ENCODE results near the gene SNAPIN. TPM values are rescaled to one million over a fixed set of nuclear protein-coding genes. Genes with fewer than 3 reads are reported as not detected.

The SNAPIN gene
- total and polyA plus RNA-seq, 9 of the 15 experiments (the other 6 are each of a cell fraction or from before 2014, with no cell fraction given): 11.2 to 43.9 (median 32.3) TPM

DNA sequence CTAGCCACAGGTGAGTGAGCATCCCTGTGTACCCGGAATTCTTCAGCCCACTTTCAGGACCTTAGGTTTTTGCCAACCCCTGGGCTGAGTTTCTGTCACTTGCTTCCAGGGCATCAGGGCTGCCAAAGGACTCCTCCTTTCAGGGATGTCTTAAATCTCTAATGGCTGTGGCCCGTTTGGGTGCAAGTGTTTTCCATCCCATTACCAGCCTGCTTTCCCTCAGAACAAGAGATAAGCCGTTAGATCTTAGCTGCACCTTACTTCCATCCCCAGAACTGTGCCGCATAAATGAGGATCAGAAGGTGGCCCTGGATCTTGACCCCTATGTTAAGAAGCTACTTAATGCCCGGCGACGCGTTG lies 652 bp downstream of the SNAPIN start (continued):
- TF ChIP-seq, protein P1, sequence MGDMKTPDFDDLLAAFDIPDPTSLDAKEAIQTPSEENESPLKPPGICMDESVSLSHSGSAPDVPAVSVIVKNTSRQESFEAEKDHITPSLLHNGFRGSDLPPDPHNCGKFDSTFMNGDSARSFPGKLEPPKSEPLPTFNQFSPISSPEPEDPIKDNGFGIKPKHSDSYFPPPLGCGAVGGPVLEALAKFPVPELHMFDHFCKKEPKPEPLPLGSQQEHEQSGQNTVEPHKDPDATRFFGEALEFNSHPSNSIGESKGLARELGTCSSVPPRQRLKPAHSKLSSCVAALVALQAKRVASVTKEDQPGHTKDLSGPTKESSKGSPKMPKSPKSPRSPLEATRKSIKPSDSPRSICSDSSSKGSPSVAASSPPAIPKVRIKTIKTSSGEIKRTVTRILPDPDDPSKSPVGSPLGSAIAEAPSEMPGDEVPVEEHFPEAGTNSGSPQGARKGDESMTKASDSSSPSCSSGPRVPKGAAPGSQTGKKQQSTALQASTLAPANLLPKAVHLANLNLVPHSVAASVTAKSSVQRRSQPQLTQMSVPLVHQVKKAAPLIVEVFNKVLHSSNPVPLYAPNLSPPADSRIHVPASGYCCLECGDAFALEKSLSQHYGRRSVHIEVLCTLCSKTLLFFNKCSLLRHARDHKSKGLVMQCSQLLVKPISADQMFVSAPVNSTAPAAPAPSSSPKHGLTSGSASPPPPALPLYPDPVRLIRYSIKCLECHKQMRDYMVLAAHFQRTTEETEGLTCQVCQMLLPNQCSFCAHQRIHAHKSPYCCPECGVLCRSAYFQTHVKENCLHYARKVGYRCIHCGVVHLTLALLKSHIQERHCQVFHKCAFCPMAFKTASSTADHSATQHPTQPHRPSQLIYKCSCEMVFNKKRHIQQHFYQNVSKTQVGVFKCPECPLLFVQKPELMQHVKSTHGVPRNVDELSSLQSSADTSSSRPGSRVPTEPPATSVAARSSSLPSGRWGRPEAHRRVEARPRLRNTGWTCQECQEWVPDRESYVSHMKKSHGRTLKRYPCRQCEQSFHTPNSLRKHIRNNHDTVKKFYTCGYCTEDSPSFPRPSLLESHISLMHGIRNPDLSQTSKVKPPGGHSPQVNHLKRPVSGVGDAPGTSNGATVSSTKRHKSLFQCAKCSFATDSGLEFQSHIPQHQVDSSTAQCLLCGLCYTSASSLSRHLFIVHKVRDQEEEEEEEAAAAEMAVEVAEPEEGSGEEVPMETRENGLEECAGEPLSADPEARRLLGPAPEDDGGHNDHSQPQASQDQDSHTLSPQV (IDR thresholded peaks at IDR 0.05): no peak
- no peak for TF ChIP-seq PCBP2 (IDR thresholded peaks at IDR 0.05; ENCODE audit: low read depth, low read length, poor library complexity, severe bottlenecking)
- TF ChIP-seq ETV5 (CRISPR knock-in tag; IDR thresholded peaks at IDR 0.05; ENCODE audit: low read depth): no peak
- TF ChIP-seq WHSC1 (IDR thresholded peaks at IDR 0.05; ENCODE audit: low read length): no peak

DNA sequence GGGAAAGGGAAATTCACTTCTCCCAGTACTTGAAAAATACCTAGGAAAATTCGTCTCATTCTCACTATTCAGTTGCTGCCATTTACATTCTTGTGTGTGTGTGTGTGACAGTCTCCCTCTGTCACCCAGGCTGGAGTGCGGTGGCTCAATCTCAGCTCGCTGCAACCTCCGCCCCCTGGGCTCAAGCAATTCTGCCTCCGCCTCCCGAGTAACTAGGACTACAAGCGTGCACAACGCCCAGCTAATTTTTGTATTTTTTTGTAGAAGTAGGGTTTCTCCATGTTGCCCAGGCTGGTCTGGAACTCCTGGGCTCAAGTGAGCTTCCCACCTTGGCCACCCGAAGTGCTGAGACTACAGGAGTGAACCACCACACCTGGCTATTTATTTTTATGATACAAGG lies 1.2 kb downstream of the SNAPIN start:
- no peak overlapping the region for H3K27ac ChIP-seq (ENCODE audit: extremely low read depth, low read depth, low read length)
- H3K9ac ChIP-seq (ENCODE audit: insufficient read depth in 1 of 2, low read depth in 2 of 2, low read length in 2 of 2): peak overlapping the region in 1 of 2 experiments; percentile 73; a peak in 1 of 4 replicates

More for the DNA sequence above, 1.2 kb downstream of the SNAPIN start:
- Histone ChIP-seq H3K36me3 (ENCODE audit: control insufficient read depth, insufficient read depth, low read length) (peaks cover 42% of the 10 kb centered on the region), H3K4me3 (peak overlapping the region; percentile 98; the same call in 1 of the 2 replicates), H3K4me1 (replicated peaks in 1 of 2; ENCODE audit: control insufficient read depth in 2 of 2, insufficient read depth in 2 of 2, low read length in 2 of 2) (peaks cover 3 to 16% of the 10 kb centered on the region in 2 experiments; a peak in 4 of 5 replicates), H4K20me1 (replicated peaks; ENCODE audit: control insufficient read depth, insufficient read depth, low read length) (no peaks in the 10 kb centered on the region), H2AFZ (ENCODE audit: low read depth, low read length) (no peak overlapping the region), H3K9me1 (ENCODE audit: control insufficient read depth, insufficient read depth, low read length) (no peaks in the 10 kb centered on the region), H3K9me3 (replicated peaks; ENCODE audit: control insufficient read depth, insufficient read depth, low read depth, low read length) (no peaks in the 10 kb centered on the region), H3K79me2 (ENCODE audit: control insufficient read depth, insufficient read depth, low read length) (peaks cover 13% of the 10 kb centered on the region), H3K27me3 (ENCODE audit: control insufficient read depth in 2 of 2, insufficient read depth in 2 of 2, low read length in 2 of 2) (no peaks in the 10 kb centered on the region), H3K4me2 (ENCODE audit: insufficient read depth, low read length) (peak overlapping the region; percentile 93)
- WGBS (ENCODE audit: insufficient coverage, low coverage, missing lambda C conversion rate): 49% methylated on average over 9 of the region's 9 CpGs
- intact Hi-C loops (cut with micrococcal nuclease) (no loop called here), in situ Hi-C loops (cut with MboI) (no loop called here)
- FAIRE-seq (no peak), ATAC-seq (no peak), DNase-seq (ENCODE audit: extremely low read depth in 1 of 4, low spot score in 3 of 4) (no peak)
- TF ChIP-seq NEUROD1 (IDR thresholded peaks at IDR 0.05; ENCODE audit: borderline replicate concordance, low read depth, low read length, partially characterized antibody) (no peak), ASH1L (IDR thresholded peaks at IDR 0.05; ENCODE audit: borderline replicate concordance, low read depth, partially characterized antibody) (no peak), CEBPG (CRISPR knock-in tag; IDR thresholded peaks at IDR 0.05) (0 out of 2 replicates have a peak, but pooled peaks have one; percentile 2), CEBPG (tag; conservative IDR thresholded peaks at IDR 0.05 in 1 of 2, IDR thresholded peaks at IDR 0.05 in 1 of 2) (no peak)
- TF ChIP-seq, protein P2, sequence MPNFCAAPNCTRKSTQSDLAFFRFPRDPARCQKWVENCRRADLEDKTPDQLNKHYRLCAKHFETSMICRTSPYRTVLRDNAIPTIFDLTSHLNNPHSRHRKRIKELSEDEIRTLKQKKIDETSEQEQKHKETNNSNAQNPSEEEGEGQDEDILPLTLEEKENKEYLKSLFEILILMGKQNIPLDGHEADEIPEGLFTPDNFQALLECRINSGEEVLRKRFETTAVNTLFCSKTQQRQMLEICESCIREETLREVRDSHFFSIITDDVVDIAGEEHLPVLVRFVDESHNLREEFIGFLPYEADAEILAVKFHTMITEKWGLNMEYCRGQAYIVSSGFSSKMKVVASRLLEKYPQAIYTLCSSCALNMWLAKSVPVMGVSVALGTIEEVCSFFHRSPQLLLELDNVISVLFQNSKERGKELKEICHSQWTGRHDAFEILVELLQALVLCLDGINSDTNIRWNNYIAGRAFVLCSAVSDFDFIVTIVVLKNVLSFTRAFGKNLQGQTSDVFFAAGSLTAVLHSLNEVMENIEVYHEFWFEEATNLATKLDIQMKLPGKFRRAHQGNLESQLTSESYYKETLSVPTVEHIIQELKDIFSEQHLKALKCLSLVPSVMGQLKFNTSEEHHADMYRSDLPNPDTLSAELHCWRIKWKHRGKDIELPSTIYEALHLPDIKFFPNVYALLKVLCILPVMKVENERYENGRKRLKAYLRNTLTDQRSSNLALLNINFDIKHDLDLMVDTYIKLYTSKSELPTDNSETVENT (CRISPR knock-in tag; IDR thresholded peaks at IDR 0.05): no peak
- no TSS peak for BruUV-seq (replicated peaks)
- CTCF ChIA-PET (ENCODE audit: low intra/inter-chr PET ratio): no interaction called here
- POLR2A ChIA-PET: interaction anchor here (0.7 to 6.1 kb wide), 10 partner anchors 9 to 303 kb away, joined by 3 to 51 read pairs (median 5); partner anchors contain the start of genes CHTOP, ILF2, S100A13 and SLC39A1

Data from K562 (cell line).